BJ (cell line): Measurements from ENCODE around the gene SSBP3. TPM values are rescaled to one million over a fixed set of nuclear protein-coding genes. Genes with fewer than 3 reads are reported as not detected.

ENCODE experiments used
- CTCF ChIA-PET: fragments of 350-600 bp; formaldehyde crosslinking; extraction: SDS; loops from one replicate; lab custom pipeline; 2021; ENCODE audit warnings: antibody characterized with exemption, inconsistent platforms; lab: Yijun Ruan, JAX
- POLR2A ChIA-PET: fragments of 300-600 bp; sonication (Branson Sonifier 250); formaldehyde crosslinking; extraction: SDS; loops from one replicate; lab custom pipeline; 2021; ENCODE audit warnings: antibody characterized with exemption; lab: Charles Lee
- DNase-seq: peaks from one replicate; pipeline ENCODE4 v3.0.0-alpha.2; 2011; ENCODE audit warnings: low read depth
- H3K27me3 ChIP-seq: 2 replicates; pipeline ENCODE4 v1.6.0; 2011; ENCODE audit warnings: low read length; ENCODE audit not compliant: control insufficient read depth, insufficient read depth
- H3K36me3 ChIP-seq: 2 replicates; pipeline ENCODE4 v1.5.1; 2011; ENCODE audit warnings: low read length; ENCODE audit not compliant: control insufficient read depth, insufficient read depth
- H3K4me3 ChIP-seq: 2 replicates; pipeline ENCODE4 v1.5.1; 2011; ENCODE audit warnings: low read depth, mild to moderate bottlenecking, control low read depth, low read length
- CTCF ChIP-seq: IDR thresholded peaks from 2 replicates; pipeline ENCODE4 v1.5.1; 2011; ENCODE audit warnings: low read depth, mild to moderate bottlenecking, control low read depth, inconsistent platforms, low read length, moderate library complexity; ENCODE audit not compliant: insufficient read depth
- polyA plus RNA-seq: library from polyadenylated mRNA; depleted of rRNA; stranded (reverse); fragments of >200 nt; gene quantifications from 2 replicates; pipeline ENCODE4 v1.2.3, GENCODE V29; 2011

The SSBP3 gene
- polyA plus RNA-seq, 1 experiment, result 25.9 TPM

GRCh38 chr1:54379555-54380289 is 26.5 kb downstream of the SSBP3 start:
- no peak for TF ChIP-seq CTCF
- POLR2A ChIA-PET, result no interaction called here
- CTCF ChIA-PET, result no interaction called here
- Histone ChIP-seq H3K4me3 (no peak overlapping the region), H3K36me3 (peaks cover 4% of the 10 kb centered on the region; the same call in 1 of the 2 replicates), H3K27me3 (no peaks in the 10 kb centered on the region)
- DNase-seq, result no peak

- no peaks in the 10 kb centered on the region for H3K27me3 ChIP-seq
- H3K36me3 ChIP-seq, result peaks cover 4% of the 10 kb centered on the region
- CTCF ChIA-PET, result interaction anchor here (0.8 kb wide), 1 partner anchor 106 kb away, joined by 4 read pairs; no protein-coding TSS in a partner anchor
- no peak for DNase-seq
- TF ChIP-seq CTCF, result no peak
- POLR2A ChIA-PET, result no interaction called here
- H3K4me3 ChIP-seq, result no peak overlapping the region
Measured at GRCh38 chr1:54378874-54379554, 27.2 kb downstream of the SSBP3 start.

DNA sequence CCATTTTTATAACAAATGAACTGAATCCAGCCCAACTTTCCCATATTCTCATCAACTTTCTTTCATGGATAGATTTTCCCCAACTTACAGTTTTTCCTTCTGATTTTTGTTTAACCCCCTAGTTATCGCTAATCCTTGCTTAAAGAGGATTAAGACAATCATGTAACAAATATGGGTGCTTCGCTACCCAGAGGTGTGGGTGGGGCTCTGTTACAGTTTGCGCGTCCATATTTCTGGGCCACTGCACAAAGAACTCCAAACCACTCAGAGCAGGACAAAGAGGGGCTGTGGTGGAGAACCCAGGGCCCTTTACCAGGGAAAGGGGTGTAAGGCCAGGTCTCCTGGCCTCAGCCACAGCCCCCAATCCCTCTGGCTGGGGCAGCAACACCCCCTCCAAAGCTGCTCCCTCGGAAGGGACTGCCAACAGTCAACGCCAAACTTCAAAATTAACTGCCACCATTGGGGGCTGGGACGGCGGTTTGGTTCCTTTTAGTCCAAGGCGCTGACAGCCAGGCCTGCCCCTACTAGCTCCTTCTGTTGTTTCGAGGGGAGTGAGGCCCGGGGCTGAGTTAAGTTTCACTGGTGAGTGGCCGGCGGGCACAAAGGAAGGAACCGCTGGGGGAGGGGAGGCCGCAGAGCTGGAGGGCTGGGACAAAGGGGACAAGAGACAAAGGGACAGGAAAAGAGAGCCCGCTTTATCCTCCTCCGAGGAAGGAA is 27.9 kb downstream of the SSBP3 start:
- POLR2A ChIA-PET, result no interaction called here
- Histone ChIP-seq H3K36me3 (peaks cover 4% of the 10 kb centered on the region), H3K27me3 (no peaks in the 10 kb centered on the region), H3K4me3 (no peak overlapping the region)
- no peak for TF ChIP-seq CTCF
- CTCF ChIA-PET, result interaction anchor here (0.8 kb wide), 1 partner anchor 105 kb away, joined by 4 read pairs; no protein-coding TSS in a partner anchor
- no peak for DNase-seq

DNA sequence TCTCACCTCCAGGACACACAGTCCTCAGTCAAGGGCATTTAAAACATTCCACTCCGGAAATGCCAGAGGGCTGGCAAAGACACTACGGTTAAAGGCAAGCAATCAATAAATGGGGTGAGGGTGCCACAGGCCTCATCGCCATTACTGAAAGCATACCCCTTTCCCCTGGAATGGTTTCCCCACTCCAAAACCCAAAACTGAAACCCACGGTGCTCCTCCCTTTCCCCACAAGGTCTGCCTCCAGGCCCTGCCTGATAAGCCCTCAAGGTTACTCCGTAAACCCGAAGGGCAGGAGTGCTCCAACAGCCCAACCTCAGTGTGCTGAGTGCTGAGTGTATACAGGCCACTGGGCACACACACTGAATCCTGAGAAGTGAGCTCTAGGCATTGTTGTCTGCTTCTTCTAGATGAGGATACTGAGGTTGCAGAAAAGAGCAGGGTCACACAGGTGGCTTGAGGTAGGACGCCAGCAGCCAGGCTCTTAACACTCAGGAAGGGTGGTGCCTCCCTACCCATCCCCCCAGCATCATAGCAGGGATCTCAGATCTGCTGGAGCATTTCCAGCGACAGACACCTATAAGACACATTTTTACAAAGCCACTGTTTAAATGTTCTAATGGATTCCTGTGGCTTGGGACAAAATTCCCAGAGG is 29.0 kb downstream of the SSBP3 start:
- CTCF ChIA-PET, result no interaction called here
- peaks cover 4% of the 10 kb centered on the region for H3K36me3 ChIP-seq
- no peak for DNase-seq

More for the DNA sequence above, 29.0 kb downstream of the SSBP3 start:
- H3K4me3 ChIP-seq, result no peak overlapping the region
- POLR2A ChIA-PET, result no interaction called here
- no peaks in the 10 kb centered on the region for H3K27me3 ChIP-seq
- TF ChIP-seq CTCF, result no peak
